T-cell (primary cell): ENCODE results near the gene RPL36. TPM values are rescaled to one million over a fixed set of nuclear protein-coding genes. Genes with fewer than 3 reads are reported as not detected.

Experiments
- ATAC-seq, 4 experiments: fragments of 200-7000 bp in 3 of 4; fragments of 150-1000 bp in 1 of 4; cut with Tn5 transposase; replicated peaks in 1 of 4; 1 replicate in 3 of 4; 2 replicates in 1 of 4; pipeline ENCODE4 v1.10.0; 2021; ENCODE audit warnings: moderate library complexity in 3 of 4, mild to moderate bottlenecking in 2 of 4, moderate number of reproducible peaks in 1 of 4
- CTCF ChIA-PET, 2 donors: fragments of 300-600 bp; sonication (Branson Sonifier 250); formaldehyde crosslinking; loops; one replicate each; lab custom pipeline; 2022; ENCODE audit warnings: antibody characterized with exemption in 2 of 2; lab: Charles Lee
- POLR2A ChIA-PET, 2 donors: fragments of 300-600 bp; sonication (Branson Sonifier 250); formaldehyde crosslinking; loops; one replicate each; lab custom pipeline; 2022; ENCODE audit warnings: antibody characterized with exemption in 2 of 2; lab: Charles Lee
- DNase-seq, 35 experiments: peaks; one replicate each; pipeline versions ENCODE4 v3.0.0 to v3.0.0-alpha.2; 2013 to 2023
- H3K27ac ChIP-seq: one replicate; pipeline ENCODE4 v1.5.1; 2013; ENCODE audit warnings: low read length
- H3K27me3 ChIP-seq, 2 experiments: replicated peaks in 1 of 2; 1 replicate in 1 of 2; 2 replicates in 1 of 2; pipeline versions ENCODE4 v1.6.1 to v1.7.0; 2013; ENCODE audit warnings: low read length in 1 of 2, mixed read lengths in 1 of 2; ENCODE audit not compliant: control insufficient read depth in 2 of 2, insufficient read depth in 2 of 2; ENCODE audit errors: extremely low read depth in 1 of 2
- H3K36me3 ChIP-seq, 2 donors: 1 replicate in 1 of 2; 2 replicates in 1 of 2; pipeline versions ENCODE4 v1.6.1 to v1.7.0; 2013; ENCODE audit warnings: low read length in 1 of 2; ENCODE audit not compliant: control insufficient read depth in 2 of 2, insufficient read depth in 1 of 2; ENCODE audit errors: extremely low read depth in 1 of 2
- H3K4me1 ChIP-seq, 2 experiments: 1 replicate in 1 of 2; 2 replicates in 1 of 2; pipeline versions ENCODE4 v1.6.1 to v1.7.0; 2013; ENCODE audit warnings: low read length in 2 of 2, mixed read lengths in 1 of 2; ENCODE audit not compliant: insufficient read depth in 2 of 2, control insufficient read depth in 1 of 2; ENCODE audit errors: extremely low read depth in 1 of 2
- H3K4me3 ChIP-seq, 2 donors: 1 replicate in 1 of 2; 2 replicates in 1 of 2; pipeline versions ENCODE4 v1.5.1 to v1.7.0; 2013; ENCODE audit warnings: mild to moderate bottlenecking in 2 of 2, low read length in 1 of 2, moderate library complexity in 1 of 2; ENCODE audit not compliant: control insufficient read depth in 1 of 2; ENCODE audit errors: extremely low read depth in 1 of 2
- H3K9me3 ChIP-seq: 2 replicates; pipeline ENCODE4 v1.7.0; 2013
- H3K27ac Mint-ChIP-seq, 2 donors: one replicate each; pipeline ENCODE4 v1.8.0; 2020 to 2021; ENCODE audit warnings: mild to moderate bottlenecking in 2 of 2, mixed read lengths in 2 of 2
- H3K27me3 Mint-ChIP-seq, 2 donors: one replicate each; pipeline ENCODE4 v1.8.0; 2021 to 2022; ENCODE audit warnings: mixed read lengths in 2 of 2
- H3K36me3 Mint-ChIP-seq: one replicate; pipeline ENCODE4 v1.8.0; 2021; ENCODE audit warnings: mixed read lengths
- H3K4me1 Mint-ChIP-seq, 3 donors: one replicate each; pipeline ENCODE4 v1.8.0; 2020 to 2022; ENCODE audit warnings: mixed read lengths in 3 of 3, mild to moderate bottlenecking in 1 of 3
- H3K4me3 Mint-ChIP-seq, 3 donors: one replicate each; pipeline ENCODE4 v1.8.0; 2020 to 2022; ENCODE audit warnings: mild to moderate bottlenecking in 3 of 3, mixed read lengths in 3 of 3, moderate library complexity in 3 of 3
- H3K9me3 Mint-ChIP-seq, 3 donors: one replicate each; pipeline ENCODE4 v1.8.0; 2020 to 2022; ENCODE audit warnings: mixed read lengths in 3 of 3
- WGBS: methylation state at CpG from one replicate; pipeline ENCODE4 v1.1.5; 2013; ENCODE audit warnings: missing lambda C conversion rate; ENCODE audit not compliant: insufficient coverage; 5-methylcytosine and 5-hydroxymethylcytosine counted together
- total RNA-seq, 35 experiments: library from RNA in 6 of 35; stranded (reverse) in 6 of 35; fragments of 120-200 nt in 1 of 35; gene quantifications; one replicate each; pipeline versions ENCODE4 v1.2.1 to v1.2.4 and lab custom pipeline; 2013 to 2026

Gene RPL36
- total RNA-seq, 5 donors from 2014 or later (not counting 1 experiment from before 2014, with no cell fraction given) = 1,208 to 1,613 (median 1,528) TPM

GRCh38 chr19:5695649-5696195 lies 5.6 kb downstream of the RPL36 start:
- no peaks in the 10 kb centered on the region for H3K27me3 Mint-ChIP-seq
- H3K36me3 Mint-ChIP-seq = peaks cover 5% of the 10 kb centered on the region
- H3K36me3 ChIP-seq = peaks cover 25 to 83% of the 10 kb centered on the region in 2 donors
- H3K4me3 Mint-ChIP-seq = no peak overlapping the region
- CTCF ChIA-PET = no interaction called here
- no peak overlapping the region for H3K27ac Mint-ChIP-seq
- no peaks in the 10 kb centered on the region for H3K27me3 ChIP-seq
- POLR2A ChIA-PET = no interaction called here
- peaks cover 6 to 18% (median 10%) of the 10 kb centered on the region in 3 donors for H3K4me1 Mint-ChIP-seq
- H3K9me3 Mint-ChIP-seq = no peaks in the 10 kb centered on the region
- H3K27ac ChIP-seq = no peak overlapping the region
- ATAC-seq (no peak), DNase-seq (no peak)
- H3K9me3 ChIP-seq = no peaks in the 10 kb centered on the region
- peaks cover 3 to 27% of the 10 kb centered on the region in 2 experiments for H3K4me1 ChIP-seq
- no peak overlapping the region for H3K4me3 ChIP-seq
- WGBS = 83% methylated on average over 23 of the region's 28 CpGs

- DNase-seq = no peak
- Mint-ChIP-seq H3K4me3 (no peak overlapping the region), H3K36me3 (peaks cover 9% of the 10 kb centered on the region), H3K4me1 (peaks cover 0 to 13% (median 9%) of the 10 kb centered on the region in 3 donors), H3K9me3 (no peaks in the 10 kb centered on the region), H3K27ac (peak overlapping the region in 1 of 2 donors; percentile 22), H3K27me3 (no peaks in the 10 kb centered on the region)
- Histone ChIP-seq H3K27ac (no peak overlapping the region), H3K9me3 (no peaks in the 10 kb centered on the region), H3K4me3 (no peak overlapping the region), H3K4me1 (peaks cover 3 to 20% of the 10 kb centered on the region in 2 experiments), H3K36me3 (peaks cover 25 to 84% of the 10 kb centered on the region in 2 donors), H3K27me3 (no peaks in the 10 kb centered on the region)
- ChIA-PET CTCF (no interaction called here), POLR2A (no interaction called here)
- no peak for ATAC-seq
- WGBS = 92% methylated on average over 40 of the region's 42 CpGs
These were observed 6.3 kb downstream of the RPL36 start for GRCh38 chr19:5696196-5697021.

- WGBS = 82% methylated on average over 25 of the region's 25 CpGs
- Mint-ChIP-seq H3K27me3 (no peaks in the 10 kb centered on the region), H3K9me3 (no peaks in the 10 kb centered on the region), H3K36me3 (peaks cover 10% of the 10 kb centered on the region), H3K4me3 (no peak overlapping the region), H3K4me1 (peaks cover 0 to 10% (median 5%) of the 10 kb centered on the region in 3 donors), H3K27ac (no peak overlapping the region)
- no peak for ATAC-seq
- Histone ChIP-seq H3K9me3 (no peaks in the 10 kb centered on the region), H3K4me3 (no peak overlapping the region), H3K36me3 (peaks cover 25 to 76% of the 10 kb centered on the region in 2 donors), H3K27me3 (no peaks in the 10 kb centered on the region), H3K27ac (no peak overlapping the region), H3K4me1 (peaks cover 0 to 12% of the 10 kb centered on the region in 2 experiments)
- ChIA-PET POLR2A (no interaction called here), CTCF (no interaction called here)
- no peak for DNase-seq
These were observed 7.2 kb downstream of the RPL36 start for GRCh38 chr19:5697022-5697889.

GRCh38 chr19:5697890-5698634 lies 8.0 kb downstream of the RPL36 start:
- H3K27me3 Mint-ChIP-seq = no peaks in the 10 kb centered on the region
- no peak overlapping the region for H3K27ac ChIP-seq
- ChIA-PET POLR2A (no interaction called here), CTCF (no interaction called here)
- ATAC-seq (no peak), DNase-seq (no peak)
- peaks cover 0 to 4% of the 10 kb centered on the region in 2 experiments for H3K4me1 ChIP-seq
- no peak overlapping the region for H3K27ac Mint-ChIP-seq
- H3K4me1 Mint-ChIP-seq = peaks cover 0 to 5% (median 2%) of the 10 kb centered on the region in 3 donors
- no peaks in the 10 kb centered on the region for H3K9me3 ChIP-seq
- WGBS = 94% methylated on average over 23 of the region's 30 CpGs
- no peaks in the 10 kb centered on the region for H3K9me3 Mint-ChIP-seq
- H3K4me3 ChIP-seq = no peak overlapping the region
- H3K36me3 Mint-ChIP-seq = peaks cover 10% of the 10 kb centered on the region
- H3K27me3 ChIP-seq = no peaks in the 10 kb centered on the region
- peaks cover 19 to 68% of the 10 kb centered on the region in 2 donors for H3K36me3 ChIP-seq
- H3K4me3 Mint-ChIP-seq = no peak overlapping the region

GRCh38 chr19:5698635-5699422 lies 8.7 kb downstream of the RPL36 start:
- Histone ChIP-seq H3K9me3 (no peaks in the 10 kb centered on the region), H3K27ac (no peak overlapping the region), H3K36me3 (peaks cover 19 to 68% of the 10 kb centered on the region in 2 donors), H3K4me1 (no peaks in the 10 kb centered on the region), H3K4me3 (no peak overlapping the region), H3K27me3 (no peaks in the 10 kb centered on the region)
- WGBS = 94% methylated on average over 36 of the region's 38 CpGs
- ChIA-PET POLR2A (no interaction called here), CTCF (no interaction called here)
- Mint-ChIP-seq H3K36me3 (peaks cover 18% of the 10 kb centered on the region), H3K4me3 (no peak overlapping the region), H3K9me3 (no peaks in the 10 kb centered on the region), H3K27me3 (no peaks in the 10 kb centered on the region), H3K4me1 (peaks cover 0 to 5% (median 2%) of the 10 kb centered on the region in 3 donors), H3K27ac (no peak overlapping the region)
- ATAC-seq (no peak), DNase-seq (no peak)
